SU-DHL-6 (cell line): ENCODE data around the gene NUMB.

Experiments
- H2AFZ ChIP-seq: fragments of 200-600 bp; sonication (generic); 2 replicates; pipeline ENCODE4 v1.6.1; 2014; ENCODE audit warnings: low read depth, mild to moderate bottlenecking, moderate library complexity, mixed read lengths, antibody characterized with exemption, low read length; ENCODE audit not compliant: severe bottlenecking
- H3F3A ChIP-seq: fragments of 200-600 bp; shearing (Covaris generic); 2 replicates; pipeline ENCODE4 v1.6.0; 2016; ENCODE audit warnings: antibody characterized with exemption, mild to moderate bottlenecking; ENCODE audit not compliant: insufficient read depth
- H3K27ac ChIP-seq: fragments of 200-600 bp; sonication (generic); 2 replicates; pipeline ENCODE4 v1.5.1; 2016; ENCODE audit warnings: low read depth, mild to moderate bottlenecking, low read length, moderate library complexity, mixed read lengths
- H3K27me3 ChIP-seq: fragments of 200-600 bp; sonication (generic), shearing (Covaris generic); 2 replicates; pipeline ENCODE4 v1.6.0; 2014; ENCODE audit warnings: mild to moderate bottlenecking, low read length
- H3K36me3 ChIP-seq: fragments of 200-600 bp; sonication (generic); 2 replicates; pipeline ENCODE4 v1.6.1; 2014; ENCODE audit warnings: mild to moderate bottlenecking, low read length, mixed read lengths
- H3K4me2 ChIP-seq: fragments of 300-600, 200-600 bp; shearing (Covaris generic), sonication (generic); 2 replicates; pipeline ENCODE4 v1.6.0; 2014; ENCODE audit warnings: low read length, low read depth, mild to moderate bottlenecking; ENCODE audit not compliant: poor library complexity, severe bottlenecking
- H3K4me3 ChIP-seq: fragments of 200-600 bp; sonication (generic); 2 replicates; pipeline ENCODE4 v1.5.1; 2014; ENCODE audit warnings: antibody characterized with exemption, low read length, mild to moderate bottlenecking, mixed read lengths; ENCODE audit not compliant: insufficient read depth, poor library complexity, severe bottlenecking
- H3K79me2 ChIP-seq: fragments of 200-600 bp; sonication (generic); 2 replicates; pipeline ENCODE4 v1.6.1; 2014; ENCODE audit warnings: mild to moderate bottlenecking, low read length, moderate library complexity; ENCODE audit not compliant: insufficient read depth
- H3K9ac ChIP-seq: fragments of 200-600 bp; sonication (generic); 2 replicates; pipeline ENCODE4 v1.7.0; 2014; ENCODE audit warnings: mild to moderate bottlenecking, low read length
- H3K9me2 ChIP-seq: fragments of 200-600 bp; sonication (generic); replicated peaks from 2 replicates; pipeline ENCODE4 v1.6.1; 2014; ENCODE audit warnings: low read length; ENCODE audit not compliant: insufficient read depth
- H3K9me3 ChIP-seq: fragments of 200-600 bp; sonication (generic); 2 replicates; pipeline ENCODE4 v1.6.1; 2014; ENCODE audit warnings: low read length, mixed read lengths; ENCODE audit not compliant: insufficient read depth
- H4K20me1 ChIP-seq: fragments of 200-600 bp; sonication (generic); 2 replicates; pipeline ENCODE4 v1.6.1; 2014; ENCODE audit warnings: low read depth, mild to moderate bottlenecking, antibody characterized with exemption, low read length, moderate library complexity, mixed read lengths
- CTCF ChIP-seq: fragments of 200-600 bp; sonication (generic); IDR thresholded peaks from one replicate; pipeline ENCODE4 v1.5.1; 2017; ENCODE audit warnings: antibody characterized with exemption, mild to moderate bottlenecking, low read length, moderate library complexity; ENCODE audit not compliant: insufficient read depth, poor library complexity, severe bottlenecking
- EZH2phosphoT487 ChIP-seq: fragments of 200-600 bp; sonication (generic), shearing (Covaris generic); conservative IDR thresholded peaks from 2 replicates; pipeline ENCODE4 v1.6.1; 2018; ENCODE audit warnings: mild to moderate bottlenecking, antibody characterized with exemption, low read length, moderate library complexity, mixed read lengths

The NUMB gene

GRCh38 chr14:73500360-73500759 lies 42.0 kb upstream of the NUMB start:
- Histone ChIP-seq H3K27ac (no peak overlapping the region), H3K79me2 (no peaks in the 10 kb centered on the region), H3K4me2 (no peak overlapping the region), H3F3A (no peaks in the 10 kb centered on the region), H3K4me3 (no peak overlapping the region), H4K20me1 (no peaks in the 10 kb centered on the region), H3K27me3 (no peaks in the 10 kb centered on the region), H3K9me2 (no peaks in the 10 kb centered on the region), H3K36me3 (no peaks in the 10 kb centered on the region; the same call in 1 of the 2 replicates), H3K9ac (no peak overlapping the region), H2AFZ (no peak overlapping the region), H3K9me3 (no peaks in the 10 kb centered on the region)
- TF ChIP-seq CTCF (no peak), EZH2phosphoT487 (no peak)

DNA sequence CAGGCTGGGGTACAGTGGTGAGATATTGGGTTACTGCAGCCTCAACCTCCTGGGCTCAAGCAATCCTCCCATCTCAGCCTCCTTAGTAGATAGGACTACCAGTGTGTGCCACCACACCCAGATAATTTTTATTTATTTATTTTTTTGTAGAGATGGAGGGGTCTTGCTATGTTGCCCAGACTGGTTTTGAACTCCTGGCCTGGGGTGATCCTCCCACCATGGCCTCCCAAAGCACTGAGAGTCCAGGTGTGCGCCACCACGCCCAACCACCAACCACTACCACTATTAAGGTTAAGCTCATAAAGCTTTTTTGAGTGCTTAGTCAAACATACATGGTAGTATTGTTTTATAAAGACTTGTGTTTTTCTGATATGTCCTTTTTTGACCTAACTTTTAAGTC lies 36.2 kb upstream of the NUMB start:
- no peak overlapping the region for H3K9ac ChIP-seq
- peaks cover 35% of the 10 kb centered on the region for H3K79me2 ChIP-seq
- H2AFZ ChIP-seq, result no peak overlapping the region
- no peaks in the 10 kb centered on the region for H3K27me3 ChIP-seq
- peaks cover 4% of the 10 kb centered on the region for H3F3A ChIP-seq
- H3K4me2 ChIP-seq, result peak overlapping the region; percentile 18
- H3K4me3 ChIP-seq, result no peak overlapping the region
- H3K9me2 ChIP-seq, result no peaks in the 10 kb centered on the region
- H3K9me3 ChIP-seq, result no peaks in the 10 kb centered on the region
- TF ChIP-seq EZH2phosphoT487, result no peak
- TF ChIP-seq CTCF, result no peak
- H4K20me1 ChIP-seq, result peaks cover 10% of the 10 kb centered on the region; the same call in 1 of the 2 replicates
- H3K36me3 ChIP-seq, result peaks cover 18% of the 10 kb centered on the region
- H3K27ac ChIP-seq, result no peak overlapping the region

- no peak overlapping the region for H2AFZ ChIP-seq
- H3F3A ChIP-seq, result peaks cover 9% of the 10 kb centered on the region
- peak overlapping the region; percentile 91 for H3K4me3 ChIP-seq
- H3K9ac ChIP-seq, result peak overlapping the region; percentile 90; the same call in 1 of the 2 replicates
- no peaks in the 10 kb centered on the region for H3K9me3 ChIP-seq
- H3K79me2 ChIP-seq, result peaks cover 35% of the 10 kb centered on the region
- peak overlapping the region; percentile 61 for H3K4me2 ChIP-seq
- no peaks in the 10 kb centered on the region for H3K9me2 ChIP-seq
- H3K27me3 ChIP-seq, result no peaks in the 10 kb centered on the region
- TF ChIP-seq EZH2phosphoT487 (no peak), CTCF (no peak)
- peaks cover 18% of the 10 kb centered on the region for H3K36me3 ChIP-seq
- H4K20me1 ChIP-seq, result peaks cover 10% of the 10 kb centered on the region; the same call in 1 of the 2 replicates
- H3K27ac ChIP-seq, result no peak overlapping the region
Observed at GRCh38 chr14:73492670-73493069, 34.3 kb upstream of the NUMB start.
